ENCODE results near the gene IYD. TPM values are rescaled to one million over a fixed set of nuclear protein-coding genes. Genes with fewer than 3 reads are reported as not detected.

The IYD gene
- total RNA-seq, 2 donors from 2014 or later = not detected

DNA sequence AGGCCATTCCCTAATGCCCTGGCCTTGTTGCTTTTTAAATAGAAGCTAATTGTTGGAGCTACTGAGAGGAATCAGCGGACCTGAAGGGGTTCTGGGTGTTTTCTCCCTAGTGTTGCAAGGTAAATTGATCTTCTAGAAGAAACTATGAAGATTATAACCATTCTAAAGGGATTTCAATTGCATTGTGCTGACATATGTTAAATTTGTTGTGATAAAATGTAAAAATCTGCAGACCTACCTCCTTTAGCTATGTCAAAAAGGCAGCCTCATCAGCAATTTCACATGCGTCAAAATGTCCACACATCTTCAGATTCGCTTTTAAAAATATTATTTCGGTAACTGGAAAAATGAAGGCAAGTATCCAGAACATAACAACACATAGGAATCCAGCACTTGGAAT, 44.4 kb downstream of the IYD start:
- H3K9me3 ChIP-seq (ENCODE audit: control insufficient read depth, low read length, poor library complexity, severe bottlenecking) = no peaks in the 10 kb centered on the region
- H3K27me3 Mint-ChIP-seq = peaks cover 80% of the 10 kb centered on the region
- no peak overlapping the region for H3K4me3 Mint-ChIP-seq
- peaks cover 2% of the 10 kb centered on the region for H3K4me1 Mint-ChIP-seq
- DNase-seq (no peak), ATAC-seq (no peak)
- H3K27ac Mint-ChIP-seq = no peak overlapping the region
- H3K36me3 Mint-ChIP-seq (ENCODE audit: low read depth) = no peaks in the 10 kb centered on the region

DNA sequence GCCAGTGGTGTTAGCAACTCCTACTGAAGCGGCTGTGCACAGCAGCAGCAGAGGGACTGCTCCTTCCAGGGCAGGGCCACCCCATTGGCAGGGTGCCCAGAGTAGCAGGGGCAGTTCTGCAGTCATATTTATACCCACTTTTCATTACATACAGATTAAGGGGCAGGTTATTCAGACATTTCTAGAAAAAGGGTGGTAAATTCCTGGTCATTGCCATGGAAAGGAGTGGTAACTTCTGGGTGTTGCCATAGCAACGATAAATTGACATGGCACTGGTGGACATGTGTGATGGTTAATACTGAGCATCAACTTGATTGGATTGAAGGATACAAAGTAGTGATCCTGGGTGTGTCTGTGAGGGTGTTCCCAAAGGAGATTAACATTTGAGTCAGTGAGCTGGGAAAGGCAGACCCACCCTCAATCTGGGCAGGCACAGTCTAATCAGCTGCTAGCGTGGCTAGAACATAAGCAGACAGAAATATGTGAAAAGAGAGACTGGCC, 45.0 kb downstream of the IYD start:
- Mint-ChIP-seq H3K36me3 (ENCODE audit: low read depth) (no peaks in the 10 kb centered on the region), H3K27ac (no peak overlapping the region), H3K27me3 (peaks cover 73% of the 10 kb centered on the region), H3K4me3 (no peak overlapping the region), H3K4me1 (peaks cover 9% of the 10 kb centered on the region)
- H3K9me3 ChIP-seq (ENCODE audit: control insufficient read depth, low read length, poor library complexity, severe bottlenecking) = no peaks in the 10 kb centered on the region
- ATAC-seq (no peak), DNase-seq (no peak)

DNA sequence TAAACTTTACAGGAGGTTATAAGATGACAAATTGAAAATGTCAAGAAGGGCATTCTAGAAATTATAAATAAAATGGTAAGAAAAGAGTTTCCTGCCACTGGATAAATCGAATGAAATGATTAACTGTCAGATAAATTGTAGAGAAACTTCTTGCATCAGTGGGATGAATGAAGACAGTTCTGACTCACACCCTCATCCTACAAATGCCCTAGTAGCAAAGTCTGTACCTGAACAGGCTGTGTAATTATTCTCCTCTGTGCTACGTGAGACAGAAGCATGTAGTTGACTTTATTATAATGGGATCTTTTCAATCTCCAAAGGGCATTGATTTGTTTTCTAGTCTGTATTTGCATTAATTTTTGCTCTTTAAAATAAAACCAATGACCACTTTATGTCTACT, 47.3 kb downstream of the IYD start:
- no peak overlapping the region for H3K4me3 Mint-ChIP-seq
- H3K27ac Mint-ChIP-seq = no peak overlapping the region
- no peaks in the 10 kb centered on the region for H3K36me3 Mint-ChIP-seq (ENCODE audit: low read depth)
- no peaks in the 10 kb centered on the region for H3K9me3 ChIP-seq (ENCODE audit: control insufficient read depth, low read length, poor library complexity, severe bottlenecking)
- ATAC-seq (no peak), DNase-seq (no peak)
- peaks cover 13% of the 10 kb centered on the region for H3K4me1 Mint-ChIP-seq
- peaks cover 58% of the 10 kb centered on the region for H3K27me3 Mint-ChIP-seq

DNA sequence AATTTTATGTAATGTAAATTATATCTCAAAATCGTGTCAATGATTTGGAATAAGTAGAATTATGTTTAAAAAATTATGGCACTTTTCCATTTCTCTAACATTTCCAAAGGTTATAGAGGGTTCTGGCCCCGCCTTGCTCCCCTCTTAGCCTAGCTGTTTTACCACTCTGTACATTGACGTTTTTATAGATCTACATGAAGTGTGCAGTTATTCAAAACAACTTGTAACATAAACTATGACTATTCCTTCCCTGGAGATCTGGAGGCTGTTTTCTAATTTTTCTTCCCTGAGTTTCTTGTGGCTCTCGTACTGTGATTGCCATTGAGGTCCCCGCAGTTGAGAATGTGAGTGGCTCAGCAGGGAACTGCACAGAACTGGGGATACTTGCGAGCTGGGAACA, 48.4 kb downstream of the IYD start:
- Mint-ChIP-seq H3K27ac (no peak overlapping the region), H3K4me3 (no peak overlapping the region), H3K27me3 (peaks cover 47% of the 10 kb centered on the region)

DNA sequence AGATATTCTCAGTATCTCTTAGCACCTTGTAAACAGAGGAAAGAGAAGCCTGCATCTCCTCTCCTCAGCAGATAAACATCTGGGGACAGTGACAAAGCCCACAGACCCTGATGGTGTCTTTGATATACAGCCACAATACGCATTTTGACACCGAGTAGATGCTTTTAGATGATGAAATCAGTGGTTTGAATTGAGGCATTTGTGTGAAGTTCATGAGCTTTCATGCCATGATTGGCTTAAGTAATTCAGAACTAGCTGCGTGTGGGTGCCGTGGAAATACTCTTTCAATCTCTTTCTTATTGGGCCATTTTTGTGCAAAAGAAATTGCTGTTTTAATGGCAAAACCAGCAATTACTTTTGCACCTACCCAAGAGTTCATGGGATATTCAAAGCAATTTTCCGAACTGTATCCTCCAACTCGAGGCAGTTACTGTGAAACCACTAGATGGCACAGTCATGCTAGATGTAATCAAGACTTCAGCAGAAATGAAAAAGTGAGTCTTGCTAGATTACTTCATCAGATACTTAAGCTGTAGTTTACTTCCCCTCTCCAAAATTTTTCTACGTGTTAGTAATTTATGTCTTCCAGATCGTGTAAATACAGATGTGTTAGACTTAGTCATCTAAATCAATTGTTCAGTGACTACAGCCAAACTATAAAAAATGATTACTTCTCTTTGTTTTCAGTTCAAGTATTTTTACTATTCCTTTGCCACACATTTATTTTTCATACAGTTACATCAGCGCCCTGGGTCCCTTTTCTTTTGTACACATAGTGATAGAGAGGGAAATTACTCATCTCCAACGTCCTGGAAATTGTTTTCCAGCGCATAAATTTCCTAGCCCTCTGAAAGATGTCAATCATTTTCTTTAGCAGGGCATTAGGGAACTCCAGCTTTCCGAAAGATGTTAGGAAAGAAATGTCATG, 49.4 kb downstream of the IYD start:
- peak overlapping the region; percentile 69 for H3K27ac Mint-ChIP-seq
- DNase-seq = no peak
- peaks cover 13% of the 10 kb centered on the region for H3K4me1 Mint-ChIP-seq
- no peaks in the 10 kb centered on the region for H3K9me3 ChIP-seq (ENCODE audit: control insufficient read depth, low read length, poor library complexity, severe bottlenecking)
- no peaks in the 10 kb centered on the region for H3K36me3 Mint-ChIP-seq (ENCODE audit: low read depth)
- peak; percentile 79 for ATAC-seq
- H3K27me3 Mint-ChIP-seq = peaks cover 43% of the 10 kb centered on the region
- H3K4me3 Mint-ChIP-seq = peak overlapping the region; percentile 85

More for the DNA sequence above, 48.4 kb downstream of the IYD start:
- no peaks in the 10 kb centered on the region for H3K9me3 ChIP-seq (ENCODE audit: control insufficient read depth, low read length, poor library complexity, severe bottlenecking)
- DNase-seq (no peak), ATAC-seq (no peak)
- no peaks in the 10 kb centered on the region for H3K36me3 Mint-ChIP-seq (ENCODE audit: low read depth)
- H3K4me1 Mint-ChIP-seq = peaks cover 13% of the 10 kb centered on the region

DNA sequence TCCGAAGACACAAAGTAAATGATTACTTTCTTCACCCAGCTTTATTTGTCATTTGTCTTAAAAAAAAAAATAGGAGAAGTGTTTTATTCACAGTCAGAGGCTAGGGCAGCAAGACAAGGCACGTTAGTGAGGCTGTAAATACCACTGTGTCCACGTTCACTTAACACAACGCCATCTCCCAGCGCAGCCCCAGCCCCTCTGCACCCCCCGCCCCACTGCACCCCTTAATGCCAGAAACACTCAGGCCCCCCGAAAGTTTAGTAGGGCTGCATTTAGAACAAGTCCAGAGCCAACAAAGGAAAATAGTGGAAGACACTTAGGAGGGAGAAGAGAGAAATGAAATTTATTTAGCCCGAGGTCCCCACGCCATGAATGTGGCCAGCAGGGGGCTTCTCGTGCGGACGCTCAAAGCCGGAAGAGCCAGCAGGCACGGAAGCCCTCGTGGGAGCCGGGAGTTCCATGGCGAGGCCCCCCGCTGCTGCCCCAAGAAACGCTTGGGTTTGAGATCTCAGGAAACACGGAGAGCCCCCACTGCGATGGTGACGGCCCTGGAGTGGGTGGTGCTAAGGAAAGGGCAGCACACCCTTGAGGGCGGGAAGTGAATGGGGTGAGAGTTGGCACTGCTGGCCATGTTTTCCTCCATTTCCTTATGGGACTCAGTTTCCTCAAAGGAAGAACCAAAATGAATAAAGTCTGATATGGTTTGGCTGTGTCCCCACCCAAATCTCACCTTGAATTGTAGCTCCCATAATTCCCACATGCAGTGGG, 50.2 kb downstream of the IYD start:
- H3K9me3 ChIP-seq (ENCODE audit: control insufficient read depth, low read length, poor library complexity, severe bottlenecking) = no peaks in the 10 kb centered on the region
- ATAC-seq = peak; percentile 63
- Mint-ChIP-seq H3K36me3 (ENCODE audit: low read depth) (no peaks in the 10 kb centered on the region), H3K27ac (peak overlapping the region; percentile 69), H3K4me3 (peak overlapping the region; percentile 85), H3K27me3 (peaks cover 34% of the 10 kb centered on the region), H3K4me1 (peaks cover 13% of the 10 kb centered on the region)
- peak; percentile 29 to 43 (median 42) for DNase-seq

DNA sequence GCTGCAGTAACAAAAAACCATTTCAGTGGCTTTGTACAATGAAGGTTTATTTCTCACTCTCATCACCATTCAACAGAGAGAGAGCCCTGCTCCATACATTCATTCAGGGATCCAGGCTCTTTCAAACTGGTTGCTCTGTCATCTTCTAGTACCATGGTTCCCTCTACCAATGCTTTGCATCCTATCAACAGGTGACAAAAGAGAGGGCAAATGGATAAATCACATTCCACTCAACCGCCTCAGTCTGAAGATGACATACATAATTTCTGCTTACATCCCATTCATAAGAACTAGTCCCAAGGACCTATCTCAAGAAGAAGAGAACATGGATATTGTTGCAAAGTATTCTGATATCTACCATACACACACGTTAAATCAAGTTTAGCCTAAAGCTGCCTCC, 51.6 kb downstream of the IYD start:
- ATAC-seq = no peak
- Mint-ChIP-seq H3K4me1 (peaks cover 13% of the 10 kb centered on the region), H3K27ac (no peak overlapping the region), H3K4me3 (no peak overlapping the region), H3K36me3 (ENCODE audit: low read depth) (no peaks in the 10 kb centered on the region), H3K27me3 (peaks cover 24% of the 10 kb centered on the region)
- no peak for DNase-seq
- no peaks in the 10 kb centered on the region for H3K9me3 ChIP-seq (ENCODE audit: control insufficient read depth, low read length, poor library complexity, severe bottlenecking)

DNA sequence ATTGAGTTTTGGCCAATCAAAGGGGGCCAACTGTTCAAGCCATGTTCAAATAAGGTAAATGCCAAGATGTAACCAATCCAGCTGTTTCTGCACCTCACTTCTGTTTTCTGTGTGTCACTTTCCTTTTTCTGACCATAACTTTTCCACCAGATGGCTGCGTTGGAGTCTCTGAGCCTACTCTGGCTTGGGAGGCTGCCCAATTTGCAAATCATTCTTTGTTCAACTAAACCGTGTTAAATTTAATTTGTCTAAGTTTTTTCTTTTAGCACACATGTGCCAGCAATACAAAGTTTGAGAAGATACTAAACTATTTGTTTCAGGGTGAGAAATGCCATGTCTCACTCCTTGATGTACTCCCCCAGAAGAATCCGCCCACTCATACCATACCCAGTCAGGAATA, 52.1 kb downstream of the IYD start:
- Mint-ChIP-seq H3K4me1 (peaks cover 13% of the 10 kb centered on the region), H3K4me3 (no peak overlapping the region), H3K27me3 (peaks cover 19% of the 10 kb centered on the region), H3K27ac (no peak overlapping the region), H3K36me3 (ENCODE audit: low read depth) (no peaks in the 10 kb centered on the region)
- H3K9me3 ChIP-seq (ENCODE audit: control insufficient read depth, low read length, poor library complexity, severe bottlenecking) = no peaks in the 10 kb centered on the region
- no peak for DNase-seq
- ATAC-seq = no peak

DNA sequence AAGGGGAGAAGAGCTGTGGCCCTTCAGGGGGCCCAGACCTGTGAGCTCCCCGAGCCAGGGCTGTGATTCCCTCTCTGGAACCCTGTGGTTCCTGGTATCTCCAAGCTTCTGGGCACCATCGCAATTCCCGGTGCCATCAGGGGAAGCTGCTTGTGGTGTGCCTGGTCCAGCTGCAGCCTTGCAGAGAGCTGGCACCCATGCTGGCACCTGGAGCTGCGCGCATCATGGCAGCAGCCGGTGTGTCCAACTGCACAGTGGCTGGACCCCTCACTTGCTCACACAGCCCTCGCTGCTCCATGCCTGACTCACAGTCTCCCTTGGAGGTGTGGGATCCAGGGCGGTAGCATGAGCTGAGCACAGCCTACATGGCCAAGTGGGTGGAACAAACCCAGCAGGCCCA, 56.7 kb downstream of the IYD start:
- no peak for ATAC-seq
- peaks cover 5% of the 10 kb centered on the region for H3K27me3 Mint-ChIP-seq
- H3K9me3 ChIP-seq (ENCODE audit: control insufficient read depth, low read length, poor library complexity, severe bottlenecking) = no peaks in the 10 kb centered on the region
- no peak overlapping the region for H3K27ac Mint-ChIP-seq
- no peaks in the 10 kb centered on the region for H3K36me3 Mint-ChIP-seq (ENCODE audit: low read depth)
- H3K4me3 Mint-ChIP-seq = no peak overlapping the region
- DNase-seq = no peak
- no peaks in the 10 kb centered on the region for H3K4me1 Mint-ChIP-seq

DNA sequence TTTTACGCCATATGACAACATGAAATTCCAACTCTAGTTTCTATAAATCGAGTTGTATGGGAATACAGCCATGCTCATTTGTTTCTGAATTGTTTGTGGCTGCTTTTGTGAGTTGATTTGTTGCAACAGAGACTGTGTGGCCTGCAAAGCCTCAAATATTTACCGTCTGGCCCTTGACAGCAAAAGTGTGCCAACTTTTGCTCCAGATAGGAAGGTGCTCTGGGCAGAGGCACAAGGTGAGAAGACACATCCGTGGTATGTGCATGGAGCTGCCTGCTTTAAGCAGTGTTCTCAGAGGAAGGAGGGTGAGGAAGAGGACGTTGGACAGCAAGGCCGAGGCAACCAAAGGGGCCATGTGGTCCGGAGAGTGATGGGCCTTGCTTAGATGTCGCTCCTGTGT, 57.4 kb downstream of the IYD start:
- Mint-ChIP-seq H3K4me3 (no peak overlapping the region), H3K4me1 (no peaks in the 10 kb centered on the region), H3K36me3 (ENCODE audit: low read depth) (no peaks in the 10 kb centered on the region), H3K27me3 (peaks cover 5% of the 10 kb centered on the region), H3K27ac (no peak overlapping the region)
- H3K9me3 ChIP-seq (ENCODE audit: control insufficient read depth, low read length, poor library complexity, severe bottlenecking) = no peaks in the 10 kb centered on the region
- DNase-seq (no peak), ATAC-seq (no peak)

DNA sequence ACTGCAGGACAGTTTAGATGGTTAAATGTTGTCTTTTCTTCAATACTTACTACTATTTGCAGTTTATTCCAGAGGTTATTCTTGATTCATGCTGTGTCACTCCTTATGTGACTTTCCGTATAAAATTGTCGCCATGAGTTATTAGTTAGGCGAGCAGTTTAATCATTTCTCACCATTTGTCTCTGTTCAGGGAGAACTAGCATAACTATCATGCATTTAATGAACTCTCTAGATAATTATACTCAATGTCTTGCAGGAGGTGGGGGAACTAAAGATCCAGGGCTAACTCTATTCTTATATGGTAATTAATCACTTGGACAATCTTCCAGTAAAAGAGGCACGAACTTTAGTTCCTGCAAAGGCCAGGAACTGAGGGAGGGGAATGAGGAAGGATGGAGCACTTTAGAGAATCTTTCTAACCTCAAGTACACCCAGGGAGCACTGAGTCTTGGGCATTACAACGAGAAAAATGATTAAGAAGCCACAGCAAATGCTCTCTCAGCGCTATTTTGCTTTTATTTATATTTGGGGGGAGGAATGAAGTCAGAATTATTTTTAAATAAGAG, 58.3 kb downstream of the IYD start:
- Mint-ChIP-seq H3K27ac (no peak overlapping the region), H3K36me3 (ENCODE audit: low read depth) (no peaks in the 10 kb centered on the region), H3K4me1 (no peaks in the 10 kb centered on the region), H3K4me3 (no peak overlapping the region), H3K27me3 (peaks cover 5% of the 10 kb centered on the region)
- DNase-seq = no peak
- no peak for ATAC-seq
- H3K9me3 ChIP-seq (ENCODE audit: control insufficient read depth, low read length, poor library complexity, severe bottlenecking) = no peaks in the 10 kb centered on the region

DNA sequence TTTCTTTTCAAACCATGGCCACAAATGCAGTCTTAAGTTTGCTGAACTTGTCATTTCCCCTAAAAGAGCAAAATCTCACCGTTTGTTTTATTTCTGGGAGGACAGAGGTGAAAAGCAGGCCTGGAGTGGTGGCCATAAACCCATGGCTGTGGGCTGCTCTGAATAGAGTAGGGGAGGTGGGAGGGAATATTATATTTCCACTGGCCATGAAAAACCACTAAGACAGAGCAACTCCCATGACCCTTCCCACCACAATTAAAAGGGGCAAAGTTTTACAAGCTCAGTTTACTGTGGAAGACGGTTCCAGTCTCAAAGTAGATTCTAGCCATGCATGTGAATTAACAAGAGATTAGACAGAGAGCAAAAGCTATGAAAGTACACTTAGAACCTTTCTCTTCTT, 59.0 kb downstream of the IYD start:
- Mint-ChIP-seq H3K4me1 (no peaks in the 10 kb centered on the region), H3K4me3 (no peak overlapping the region), H3K27me3 (peaks cover 7% of the 10 kb centered on the region), H3K36me3 (ENCODE audit: low read depth) (no peaks in the 10 kb centered on the region), H3K27ac (no peak overlapping the region)
- ATAC-seq = no peak
- no peaks in the 10 kb centered on the region for H3K9me3 ChIP-seq (ENCODE audit: control insufficient read depth, low read length, poor library complexity, severe bottlenecking)
- no peak for DNase-seq

DNA sequence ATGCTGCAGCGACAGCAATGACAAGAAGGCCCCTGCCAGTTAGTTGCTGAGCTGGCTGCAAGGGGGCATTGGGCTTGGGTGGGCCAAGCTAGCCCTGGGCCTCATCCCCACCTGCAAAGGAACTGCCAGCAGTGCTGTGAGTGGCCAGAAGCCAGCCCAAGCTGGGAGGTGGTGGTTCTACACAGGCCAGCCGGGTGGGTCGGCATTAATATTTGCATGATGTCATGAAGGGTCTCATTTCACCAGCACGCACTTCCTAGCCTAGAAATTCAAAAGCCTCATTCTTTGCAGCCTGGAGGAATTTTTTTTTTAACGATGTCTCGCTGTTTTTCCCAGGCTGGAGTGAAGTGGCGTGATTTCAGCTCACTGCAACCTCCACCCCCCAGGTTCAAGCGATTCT, 62.0 kb downstream of the IYD start:
- Mint-ChIP-seq H3K27ac (no peak overlapping the region), H3K36me3 (ENCODE audit: low read depth) (no peaks in the 10 kb centered on the region), H3K4me3 (no peak overlapping the region), H3K4me1 (no peaks in the 10 kb centered on the region), H3K27me3 (peaks cover 20% of the 10 kb centered on the region)
- H3K9me3 ChIP-seq (ENCODE audit: control insufficient read depth, low read length, poor library complexity, severe bottlenecking) = no peaks in the 10 kb centered on the region
- DNase-seq (no peak), ATAC-seq (no peak)
